Heart right ventricle (tissue), 16 donors: ENCODE data around the gene KAT6B. TPM values are rescaled to one million over a fixed set of nuclear protein-coding genes. Genes with fewer than 3 reads are reported as not detected.
"Not testable (repeated sequence)": the region's sequence is repeated elsewhere in the genome, so short reads cannot be mapped to it uniquely, and the experiment has no call there.

Source experiments
- ATAC-seq, 8 donors: fragments of 200-7000 bp; cut with Tn5 transposase; one replicate each; pipeline ENCODE4 v1.9.1; 2020; ENCODE audit warnings: mild to moderate bottlenecking in 8 of 8, moderate library complexity in 8 of 8, moderate number of reproducible peaks in 1 of 8
- DNase-seq, 2 donors: peaks; one replicate each; pipeline ENCODE4 v3.0.0-alpha.2; 2020
- H3K27ac ChIP-seq, 10 donors: fragments of 200-600 bp; sonication (generic) in 2 of 10; one replicate each; pipeline versions ENCODE4 v1.5.0 to v1.8.0; 2020 to 2022; ENCODE audit warnings: mild to moderate bottlenecking in 3 of 10
- H3K27me3 ChIP-seq, 7 donors: fragments of 200-600 bp; one replicate each; pipeline ENCODE4 v1.8.0; 2021 to 2022; ENCODE audit warnings: mild to moderate bottlenecking in 2 of 7
- H3K36me3 ChIP-seq, 9 donors: fragments of 200-600 bp; sonication (generic) in 1 of 9; one replicate each; pipeline versions ENCODE4 v1.5.0 to v1.8.0; 2020 to 2022; ENCODE audit warnings: mild to moderate bottlenecking in 2 of 9
- H3K4me1 ChIP-seq, 9 donors: fragments of 200-600 bp; sonication (generic) in 1 of 9; one replicate each; pipeline versions ENCODE4 v1.5.0 to v1.8.0; 2020 to 2022; ENCODE audit warnings: mild to moderate bottlenecking in 4 of 9
- H3K4me3 ChIP-seq, 10 donors: fragments of 200-600 bp; sonication (generic) in 2 of 10; one replicate each; pipeline versions ENCODE4 v1.5.0 to v1.8.0; 2020 to 2022; ENCODE audit warnings: mild to moderate bottlenecking in 7 of 10, moderate library complexity in 2 of 10
- H3K9me3 ChIP-seq, 11 donors: fragments of 200-600 bp in 10 of 11; sonication (generic) in 2 of 11; one replicate each; pipeline versions ENCODE4 v1.5.0 to v1.8.0; 2013 to 2022; ENCODE audit warnings: mild to moderate bottlenecking in 2 of 11, control low read depth in 1 of 11, moderate library complexity in 1 of 11
- CTCF ChIP-seq, 9 donors: fragments of 200-600 bp; sonication (generic) in 2 of 9; IDR thresholded peaks; one replicate each; pipeline versions ENCODE4 v1.5.0 to v1.8.0; 2021 to 2022; ENCODE audit warnings: antibody characterized with exemption in 9 of 9, mild to moderate bottlenecking in 5 of 9, moderate library complexity in 1 of 9
- WGBS, 2 donors: extraction: QIAGEN DNeasy Blood & Tissue Kit; methylation state at CpG; one replicate each; pipeline ENCODE4 v1.1.7; 2013; ENCODE audit warnings: inconsistent platforms in 1 of 2; 5-methylcytosine and 5-hydroxymethylcytosine counted together
- intact Hi-C, 10 donors: fragments of 100-400 bp; cut with DNase I; formaldehyde crosslinking; loops; one replicate each; pipeline versions ENCODE4 v1.11.1 to v1.14.2; 2022
- long read RNA-seq, 3 donors: library from polyadenylated mRNA; unstranded; transcript quantifications; one replicate each; pipeline ENCODE4 v2.0.0, GENCODE V29; 2020 to 2021
- polyA plus RNA-seq, 2 donors: library from polyadenylated mRNA; stranded (reverse); fragments of 200-250 nt; gene quantifications; one replicate each; pipeline ENCODE4 v1.2.3, GENCODE V29; 2013
- total RNA-seq, 10 donors: library from RNA; stranded (reverse); fragmentation: NEBNext Ultra II Directional in 3 of 10; extraction: Animal tissue kit (Norgen Biotek cat#: 25700) in 3 of 10; gene quantifications; one replicate each; pipeline versions ENCODE4 v1.2.1 to v1.2.4, GENCODE V29; 2021 to 2023
- donor health status: Arrhythmogenic right ventricular cardiomyopathy.
- donor health status: ischemic (EF 13 %, LVEDD 7.1; RV severe dilation, severe dysfunction).
- donor health status: healthy with polysubstance abuse.
- donor health status: DM: no; HTN: yes; CAD: no.
- donor health status: DM: no; HTN: no; CAD: no.
- donor health status: ischemic (EF 25% LVEDD 6.9; RV normal size, moderate dysfunction).
- donor health status: ischemic (EF 25% LVEDD 5.7; RV mildly dilated, moderate dysfunction).
- donor health status: healthy.
- donor health status: DM: yes; HTN: yes; CAD: no.
- donor health status: Ischemic cardiomyopathy.
- donor health status: ischemic (EF 35%, LVEDD 5.7; RV mildly dilated, moderate dysfunction).
- donor health status: nonischemic (EF 11% LVEDD 7.7; RV severe dilation, severe dysfunction).
- donor health status: DM: yes; HTN: yes; CAD: no.
- donor health status: PGD.
- donor health status: ischemic (EF 29% LVEDD 5.4; RV normal size, mild dysfunction).
- donor health status: nonischemic (EF 23%, LVEDD 6.1; RV moderate dilation, normal function).

Gene KAT6B
- total RNA-seq (10 to 100 TPM; 28.3 to 58.4 (median 51.5) TPM), polyA plus RNA-seq (10 to 100 TPM in 1 of 2 donors, 1 to 10 TPM in 1; 3.4 to 15.4 TPM)
- long read RNA-seq, donor 1, partial matches to known transcripts: 15 of 17 reads
- long read RNA-seq, donor 1, other reads (novel, unspliced or antisense): 2 of 17 reads
- long read RNA-seq, donor 2, full-length matches to known transcripts: 3 of 28 reads
- long read RNA-seq, donor 2, partial matches to known transcripts: 14 of 28 reads
- long read RNA-seq, donor 2, other reads (novel, unspliced or antisense): 11 of 28 reads
- long read RNA-seq, donor 3, partial matches to known transcripts: 14 of 22 reads
- long read RNA-seq, donor 3, other reads (novel, unspliced or antisense): 8 of 22 reads

- H3K36me3 ChIP-seq: no peaks in the 10 kb centered on the region
- 1% methylated on average over 48 to 67 of the region's 67 CpGs for WGBS, 2 donors
- peak; percentile 89 to 96 (median 94) for ATAC-seq
- H3K27ac ChIP-seq: peak within 1 kb of the TSS; percentile 97 to 100 (median 99)
- peaks cover 0 to 4% (median 0%) of the 10 kb centered on the region in 11 donors for H3K9me3 ChIP-seq
- TF ChIP-seq CTCF (IDR thresholded peaks at IDR 0.05): peak in 5 of 9 donors; percentile 10 to 40 (median 34)
- DNase-seq: peak; percentile 100
- intact Hi-C loops: loop anchor here in 7 of 10 donors (2.0 to 10.0 kb wide), 14 partner anchors 26 to 672 kb away; partner anchors contain the start of genes ADK (in 1 of the 7), AP3M1 (in 1 of the 7), COMTD1 (in 1 of the 7) and SAMD8 (in 1 of the 7)
- H3K4me3 ChIP-seq: peak within 1 kb of the TSS; percentile 77 to 98 (median 90)
- H3K4me1 ChIP-seq: peaks cover 5 to 58% (median 46%) of the 10 kb centered on the region in 9 donors
- H3K27me3 ChIP-seq: no peaks in the 10 kb centered on the region
These were observed at the start of gene KAT6B for GRCh38 chr10:74826142-74827044. Gene KAT6B, plus strand, starts transcription at chr10:74826600. Its CDS starts 16,258 bp downstream, at chr10:74842858.

GRCh38 chr10:74778436-74779094, 47.8 kb upstream of the KAT6B start:
- intact Hi-C loops: no loop called here
- 83 to 87% methylated on average over 12 of the region's 12 CpGs for WGBS, 2 donors
- TF ChIP-seq CTCF (IDR thresholded peaks at IDR 0.05): no peak
- Histone ChIP-seq H3K4me1 (no peaks in the 10 kb centered on the region), H3K27ac (no peak overlapping the region), H3K36me3 (no peaks in the 10 kb centered on the region), H3K27me3 (no peaks in the 10 kb centered on the region), H3K9me3 (peaks cover 0 to 14% (median 0%) of the 10 kb centered on the region in 11 donors), H3K4me3 (no peak overlapping the region)
- ATAC-seq (no peak), DNase-seq (no peak)

GRCh38 chr10:74781870-74782269, 44.5 kb upstream of the KAT6B start:
- H3K9me3 ChIP-seq, H3K27me3 ChIP-seq, intact Hi-C loops, H3K4me3 ChIP-seq, DNase-seq, H3K36me3 ChIP-seq, H3K27ac ChIP-seq, ATAC-seq, H3K4me1 ChIP-seq: not testable (repeated sequence)
- 87 to 97% methylated on average over 4 of the region's 4 CpGs for WGBS, 2 donors

GRCh38 chr10:74784462-74784861, 41.9 kb upstream of the KAT6B start:
- 80 to 86% methylated on average over 1 of the region's 1 CpG for WGBS, 2 donors
- Histone ChIP-seq H3K27me3 (no peaks in the 10 kb centered on the region), H3K36me3 (no peaks in the 10 kb centered on the region), H3K9me3 (no peaks in the 10 kb centered on the region), H3K4me1 (no peaks in the 10 kb centered on the region), H3K27ac (no peak overlapping the region), H3K4me3 (no peak overlapping the region)
- ATAC-seq (no peak), DNase-seq (no peak)
- no peak for TF ChIP-seq CTCF (IDR thresholded peaks at IDR 0.05)
- intact Hi-C loops: no loop called here
